ENCODE results near the gene AKR1C8. TPM values are rescaled to one million over a fixed set of nuclear protein-coding genes. Genes with fewer than 3 reads are reported as not detected.
"Not testable (repeated sequence)": the region's sequence is repeated elsewhere in the genome, so short reads cannot be mapped to it uniquely, and the experiment has no call there.

AKR1C8 gene
- total RNA-seq, 2 experiments from 2014 or later, result 0.18 TPM; not detected in 1

DNA sequence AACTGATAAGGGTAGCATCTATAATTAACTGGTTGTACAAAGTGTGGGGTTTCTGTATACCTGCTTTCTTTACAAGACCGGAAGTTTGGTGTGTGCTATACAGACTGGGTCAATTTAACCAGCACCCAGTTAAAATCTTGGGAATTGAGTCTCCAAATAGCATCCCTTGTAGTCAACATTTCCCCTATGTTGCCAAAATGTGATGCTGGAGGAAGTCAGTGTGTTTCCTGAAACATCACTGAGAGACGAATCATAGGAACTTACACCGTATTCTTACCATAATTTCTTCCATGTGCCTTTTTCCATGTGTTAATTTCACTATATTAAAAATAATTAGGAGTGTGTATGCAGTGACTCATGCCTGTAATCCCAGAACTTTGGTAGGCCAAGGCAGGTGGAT, 13.4 kb upstream of the AKR1C8 start:
- Mint-ChIP-seq H3K27me3 (ENCODE audit: low read depth) (peaks cover 3% of the 10 kb centered on the region), H3K27ac (no peak overlapping the region), H3K9me3 (ENCODE audit: insufficient read depth) (peaks cover 3% of the 10 kb centered on the region), H3K36me3 (ENCODE audit: low read depth) (no peaks in the 10 kb centered on the region), H3K4me1 (ENCODE audit: low read depth) (no peaks in the 10 kb centered on the region), H3K4me3 (no peak overlapping the region)
- CTCF ChIA-PET, result no interaction called here
- ATAC-seq, result no peak
- no peak for DNase-seq
- POLR2A ChIA-PET, result no interaction called here

- Mint-ChIP-seq H3K4me3 (no peak within 1 kb of the TSS), H3K27me3 (ENCODE audit: low read depth) (peaks cover 2% of the 10 kb centered on the region), H3K36me3 (ENCODE audit: low read depth) (no peaks in the 10 kb centered on the region), H3K9me3 (ENCODE audit: insufficient read depth) (no peaks in the 10 kb centered on the region), H3K4me1 (ENCODE audit: low read depth) (no peaks in the 10 kb centered on the region), H3K27ac (no peak within 1 kb of the TSS)
- no peak for DNase-seq
- ChIA-PET CTCF (no interaction called here), POLR2A (interaction anchor here (0.6 kb wide), 1 partner anchor 36 kb away, joined by 3 read pairs; no protein-coding TSS in a partner anchor)
- no peak for ATAC-seq
These were observed 11.8 kb upstream of the AKR1C8 start, which contains the start of gene AKR1C4 for GRCh38 chr10:5196702-5197113. Gene AKR1C4, plus strand, starts transcription at chr10:5196837. Its CDS starts 31 bp downstream, at chr10:5196868.

DNA sequence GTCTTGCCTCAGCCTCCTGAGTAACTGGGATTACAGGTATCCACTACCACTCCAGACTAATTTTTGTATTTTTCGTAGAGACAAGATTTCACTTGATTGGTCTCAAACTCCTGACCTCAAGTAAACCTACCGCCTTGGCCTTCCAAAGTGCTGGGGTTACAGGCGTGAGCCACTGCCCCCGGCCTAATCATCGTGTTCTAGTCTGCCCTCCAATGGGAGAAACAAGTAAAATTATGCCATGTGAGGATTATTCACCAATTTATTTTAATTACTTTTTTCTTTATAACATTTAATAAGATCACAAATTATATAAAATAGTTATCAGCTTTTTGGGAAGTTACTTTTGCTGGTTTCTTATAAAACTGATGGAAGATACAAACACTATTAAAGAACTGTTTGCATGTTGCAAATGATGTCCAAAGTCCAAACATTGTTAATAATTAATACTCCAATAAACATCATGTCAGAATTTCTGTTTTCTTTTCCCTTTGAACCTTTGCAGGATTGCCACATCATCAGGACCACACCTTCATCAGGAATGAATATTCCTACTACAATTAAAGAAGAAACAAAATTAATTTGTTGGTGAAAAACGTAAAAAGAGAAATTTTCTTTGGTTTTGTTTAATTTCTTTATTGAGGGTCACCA, 10.9 kb upstream of the AKR1C8 start:
- DNase-seq (no peak), ATAC-seq (no peak)
- H3K4me3 Mint-ChIP-seq, result no peak overlapping the region
- no peaks in the 10 kb centered on the region for H3K4me1 Mint-ChIP-seq (ENCODE audit: low read depth)
- CTCF ChIA-PET, result no interaction called here
- POLR2A ChIA-PET, result no interaction called here
- H3K27ac Mint-ChIP-seq, result no peak overlapping the region
- peaks cover 5% of the 10 kb centered on the region for H3K27me3 Mint-ChIP-seq (ENCODE audit: low read depth)
- H3K9me3 Mint-ChIP-seq (ENCODE audit: insufficient read depth), result no peaks in the 10 kb centered on the region
- H3K36me3 Mint-ChIP-seq (ENCODE audit: low read depth), result no peaks in the 10 kb centered on the region

DNA sequence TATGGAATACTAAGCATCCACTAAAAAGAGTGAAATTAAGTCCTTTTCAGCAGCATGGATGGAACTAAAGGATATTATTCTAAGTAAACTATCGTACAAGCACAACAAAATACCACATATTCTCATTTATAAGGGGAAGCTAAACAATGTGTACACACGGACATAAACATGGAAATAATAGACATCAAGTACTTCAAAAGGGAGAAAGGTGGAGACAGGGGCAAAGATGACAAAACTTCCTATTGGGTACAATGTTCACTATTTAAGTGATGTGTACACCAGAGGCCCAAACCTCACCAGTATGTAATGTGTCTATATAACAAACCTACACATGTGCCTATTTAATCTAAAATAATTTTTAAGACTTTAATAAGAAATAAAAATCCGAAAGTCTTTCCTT, 9.5 kb upstream of the AKR1C8 start:
- ChIA-PET CTCF (no interaction called here), POLR2A (no interaction called here)
- Mint-ChIP-seq H3K27me3 (ENCODE audit: low read depth) (peaks cover 5% of the 10 kb centered on the region), H3K4me1 (ENCODE audit: low read depth) (no peaks in the 10 kb centered on the region), H3K27ac (no peak overlapping the region), H3K9me3 (ENCODE audit: insufficient read depth) (no peaks in the 10 kb centered on the region), H3K4me3 (no peak overlapping the region), H3K36me3 (ENCODE audit: low read depth) (no peaks in the 10 kb centered on the region)
- ATAC-seq (no peak), DNase-seq (no peak)

DNA sequence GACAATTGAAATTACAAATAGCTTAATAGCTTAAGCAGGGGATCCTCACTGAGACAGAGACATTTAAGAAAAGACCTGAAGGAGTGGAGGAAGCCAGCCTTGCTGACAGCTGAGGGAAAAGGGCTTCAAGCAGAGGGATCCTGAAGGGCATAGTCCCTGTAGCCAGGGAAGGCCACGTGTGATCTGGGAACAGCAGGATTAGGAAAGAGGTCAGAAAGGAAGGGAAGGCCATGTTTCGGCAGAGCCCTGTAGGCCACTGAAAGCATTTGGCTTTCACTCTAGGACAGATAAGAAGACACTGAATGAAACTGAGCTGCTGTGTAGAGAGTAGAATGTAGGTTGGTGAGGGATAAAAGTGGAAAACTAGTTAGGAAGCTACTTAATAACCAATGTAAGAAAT, 3.4 kb upstream of the AKR1C8 start:
- DNase-seq, result no peak
- ChIA-PET CTCF (no interaction called here), POLR2A (no interaction called here)
- Mint-ChIP-seq H3K27me3 (ENCODE audit: low read depth) (peaks cover 7% of the 10 kb centered on the region), H3K27ac (no peak overlapping the region), H3K36me3 (ENCODE audit: low read depth) (no peaks in the 10 kb centered on the region), H3K4me3 (no peak overlapping the region), H3K9me3 (ENCODE audit: insufficient read depth) (no peaks in the 10 kb centered on the region), H3K4me1 (ENCODE audit: low read depth) (no peaks in the 10 kb centered on the region)
- no peak for ATAC-seq

DNA sequence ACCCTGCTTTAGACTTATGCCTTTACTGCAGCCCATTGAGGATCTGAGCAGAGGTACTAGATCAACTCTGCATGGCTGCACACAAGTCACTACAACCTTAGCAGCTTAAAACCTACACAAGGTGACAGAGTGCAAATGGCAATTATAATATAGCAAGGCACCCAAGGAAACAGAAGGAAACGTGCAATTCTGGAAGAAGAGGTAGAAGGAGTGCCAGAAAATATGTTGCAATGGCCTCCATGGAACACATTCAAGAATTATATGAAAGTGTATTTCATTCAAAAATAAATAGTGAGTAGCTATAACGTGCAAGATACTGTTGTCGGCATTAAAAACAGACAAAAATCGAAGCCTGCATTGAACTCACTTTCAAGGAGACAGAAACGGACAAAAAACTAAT, 2.9 kb upstream of the AKR1C8 start:
- Mint-ChIP-seq H3K27ac (no peak overlapping the region), H3K4me1 (ENCODE audit: low read depth) (no peaks in the 10 kb centered on the region), H3K27me3 (ENCODE audit: low read depth) (peaks cover 7% of the 10 kb centered on the region), H3K4me3 (no peak overlapping the region), H3K36me3 (ENCODE audit: low read depth) (no peaks in the 10 kb centered on the region), H3K9me3 (ENCODE audit: insufficient read depth) (no peaks in the 10 kb centered on the region)
- ATAC-seq (no peak), DNase-seq (no peak)
- POLR2A ChIA-PET, result no interaction called here
- CTCF ChIA-PET, result no interaction called here

DNA sequence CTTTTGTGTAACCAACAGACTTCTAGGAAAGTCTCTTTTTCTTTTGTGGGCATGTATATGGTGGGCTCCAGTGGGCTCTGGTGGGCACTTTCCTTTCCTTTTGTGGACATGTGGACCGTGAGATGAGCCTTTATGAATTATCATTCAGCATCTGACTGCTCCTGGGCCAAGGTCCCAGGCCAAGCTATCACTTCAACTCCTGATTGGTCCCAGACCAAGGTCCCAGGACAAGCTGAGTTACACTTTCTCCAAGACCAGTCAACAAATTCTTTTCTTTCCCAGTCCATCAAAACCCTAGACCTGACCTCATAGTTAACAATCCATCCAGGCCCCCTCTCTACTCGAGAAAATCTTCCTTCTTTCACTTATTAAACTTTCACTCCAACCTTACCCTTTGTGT, 1.0 kb downstream of the AKR1C8 start:
- Mint-ChIP-seq H3K4me1 (ENCODE audit: low read depth) (no peaks in the 10 kb centered on the region), H3K9me3 (ENCODE audit: insufficient read depth) (no peaks in the 10 kb centered on the region)
- POLR2A ChIA-PET, result no interaction called here

DNA sequence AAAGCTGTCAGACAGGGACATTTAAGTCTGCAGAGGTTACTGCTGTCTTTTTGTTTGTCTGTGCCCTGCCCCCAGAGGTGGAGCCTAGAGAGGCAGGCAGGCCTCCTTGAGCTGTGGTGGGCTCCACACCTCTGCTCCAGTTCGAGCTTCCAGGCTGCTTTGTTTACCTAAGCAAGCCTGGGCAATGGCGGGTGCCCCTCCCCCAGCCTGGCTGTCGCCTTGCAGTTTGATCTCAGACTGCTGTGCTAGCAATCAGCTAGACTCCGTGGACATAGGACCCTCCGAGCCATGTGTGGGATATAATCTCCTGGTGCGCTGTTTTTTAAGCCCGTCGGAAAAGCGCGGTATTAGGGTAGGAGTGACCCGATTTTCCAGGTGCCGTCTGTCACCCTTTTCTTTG, 4.4 kb downstream of the AKR1C8 start:
- not testable (repeated sequence) for H3K27me3 Mint-ChIP-seq (ENCODE audit: low read depth); H3K27ac Mint-ChIP-seq; ATAC-seq

More for the DNA sequence above, 1.0 kb downstream of the AKR1C8 start:
- no peak for DNase-seq
- CTCF ChIA-PET, result no interaction called here
- no peaks in the 10 kb centered on the region for H3K36me3 Mint-ChIP-seq (ENCODE audit: low read depth)
- no peak overlapping the region for H3K4me3 Mint-ChIP-seq
- H3K27me3 Mint-ChIP-seq (ENCODE audit: low read depth), result peaks cover 2% of the 10 kb centered on the region
- ATAC-seq, result no peak
- H3K27ac Mint-ChIP-seq, result no peak overlapping the region

GRCh38 chr10:5175581-5175980, 9.4 kb downstream of the AKR1C8 start:
- H3K36me3 Mint-ChIP-seq (ENCODE audit: low read depth); POLR2A ChIA-PET; H3K4me3 Mint-ChIP-seq; H3K27me3 Mint-ChIP-seq (ENCODE audit: low read depth); DNase-seq; CTCF ChIA-PET; ATAC-seq; H3K9me3 Mint-ChIP-seq (ENCODE audit: insufficient read depth); H3K27ac Mint-ChIP-seq; H3K4me1 Mint-ChIP-seq (ENCODE audit: low read depth): not testable (repeated sequence)

More for the DNA sequence above, 4.4 kb downstream of the AKR1C8 start:
- H3K36me3 Mint-ChIP-seq (ENCODE audit: low read depth); DNase-seq; H3K4me1 Mint-ChIP-seq (ENCODE audit: low read depth); CTCF ChIA-PET; H3K4me3 Mint-ChIP-seq; POLR2A ChIA-PET; H3K9me3 Mint-ChIP-seq (ENCODE audit: insufficient read depth): not testable (repeated sequence)

GRCh38 chr10:5168897-5169420, 16.0 kb downstream of the AKR1C8 start:
- CTCF ChIA-PET, result no interaction called here
- no peak overlapping the region for H3K27ac Mint-ChIP-seq
- POLR2A ChIA-PET, result no interaction called here
- DNase-seq, result no peak
- peaks cover 24% of the 10 kb centered on the region for H3K9me3 Mint-ChIP-seq (ENCODE audit: insufficient read depth)
- H3K36me3 Mint-ChIP-seq (ENCODE audit: low read depth), result no peaks in the 10 kb centered on the region
- H3K4me1 Mint-ChIP-seq (ENCODE audit: low read depth), result no peaks in the 10 kb centered on the region
- H3K4me3 Mint-ChIP-seq, result no peak overlapping the region
- no peak for ATAC-seq
- H3K27me3 Mint-ChIP-seq (ENCODE audit: low read depth), result no peaks in the 10 kb centered on the region

- Mint-ChIP-seq H3K27ac (no peak overlapping the region), H3K4me1 (ENCODE audit: low read depth) (no peaks in the 10 kb centered on the region), H3K36me3 (ENCODE audit: low read depth) (no peaks in the 10 kb centered on the region)
These were observed 19.2 kb downstream of the AKR1C8 start for GRCh38 chr10:5165738-5166137.

GRCh38 chr10:5163487-5163886, 21.5 kb downstream of the AKR1C8 start:
- ATAC-seq (no peak), DNase-seq (no peak)
- no peaks in the 10 kb centered on the region for H3K27me3 Mint-ChIP-seq (ENCODE audit: low read depth)
- ChIA-PET POLR2A (no interaction called here), CTCF (no interaction called here)
- H3K4me1 Mint-ChIP-seq (ENCODE audit: low read depth), result no peaks in the 10 kb centered on the region
- peaks cover 31% of the 10 kb centered on the region for H3K9me3 Mint-ChIP-seq (ENCODE audit: insufficient read depth)
- H3K4me3 Mint-ChIP-seq, result no peak overlapping the region
- H3K36me3 Mint-ChIP-seq (ENCODE audit: low read depth), result no peaks in the 10 kb centered on the region
- no peak overlapping the region for H3K27ac Mint-ChIP-seq

More at GRCh38 chr10:5165738-5166137, 19.2 kb downstream of the AKR1C8 start:
- Mint-ChIP-seq H3K9me3 (ENCODE audit: insufficient read depth) (peaks cover 31% of the 10 kb centered on the region), H3K27me3 (ENCODE audit: low read depth) (no peaks in the 10 kb centered on the region), H3K4me3 (no peak overlapping the region)
- DNase-seq (no peak), ATAC-seq (no peak)
- ChIA-PET POLR2A (no interaction called here), CTCF (no interaction called here)

- DNase-seq (no peak), ATAC-seq (no peak)
- ChIA-PET POLR2A (no interaction called here), CTCF (no interaction called here)
- Mint-ChIP-seq H3K9me3 (ENCODE audit: insufficient read depth) (peaks cover 8% of the 10 kb centered on the region), H3K27ac (no peak overlapping the region), H3K36me3 (ENCODE audit: low read depth) (no peaks in the 10 kb centered on the region), H3K27me3 (ENCODE audit: low read depth) (no peaks in the 10 kb centered on the region), H3K4me3 (no peak overlapping the region), H3K4me1 (ENCODE audit: low read depth) (no peaks in the 10 kb centered on the region)
These were observed 25.8 kb downstream of the AKR1C8 start for GRCh38 chr10:5159126-5159525.

Data from activated CD8-positive, alpha-beta T cell treated with anti-CD3 and anti-CD28 coated beads, Interleukin-2, amount 10 ng/mL, durations not matched to agents 7 days and 5 days (primary cell).